ENCODE measurements around the gene PCDHGA1. TPM values are rescaled to one million over a fixed set of nuclear protein-coding genes. Genes with fewer than 3 reads are reported as not detected.

PCDHGA1 gene
- total RNA-seq, 1 experiment from 2014 or later = 0.63 TPM

GRCh38 chr5:141430332-141431113, 100.2 kb downstream of the PCDHGA1 start, which contains the start of gene PCDHGA12:
TSS of gene PCDHGA12 (plus strand) at chr5:141430507. CDS start at chr5:141430760, 253 bp downstream.
- Histone ChIP-seq H3K27me3 (ENCODE audit: insufficient read depth, low read length) (no peaks in the 10 kb centered on the region), H4K20me1 (ENCODE audit: control insufficient read depth, insufficient read depth, insufficient read length) (no peaks in the 10 kb centered on the region), H3K23me2 (ENCODE audit: insufficient read length, low read depth, low read length, poor library complexity, severe bottlenecking) (no peaks in the 10 kb centered on the region), H3K14ac (ENCODE audit: insufficient read depth, low read length) (no peak within 1 kb of the TSS), H2BK12ac (ENCODE audit: insufficient read length, low read depth, low read length) (no peak within 1 kb of the TSS), H4K91ac (ENCODE audit: insufficient read length, low read depth, low read length) (no peak within 1 kb of the TSS), H3K4ac (ENCODE audit: low read depth, low read length) (no peak within 1 kb of the TSS), H2BK120ac (ENCODE audit: low read depth, low read length, poor library complexity, severe bottlenecking) (no peak within 1 kb of the TSS), H3K9me3 (ENCODE audit: control insufficient read depth, low read depth, low read length) (peaks cover 23% of the 10 kb centered on the region), H3K9ac (ENCODE audit: extremely low read depth, insufficient read length, low read length) (no peak within 1 kb of the TSS), H2AK5ac (ENCODE audit: insufficient read length, low read length) (no peak within 1 kb of the TSS), H3K56ac (ENCODE audit: insufficient read length, low read depth, low read length) (no peak within 1 kb of the TSS), H3K79me1 (ENCODE audit: insufficient read depth, low read depth, low read length, poor library complexity, severe bottlenecking) (no peaks in the 10 kb centered on the region), H3K4me2 (ENCODE audit: insufficient read depth, insufficient read length, low read length) (no peak within 1 kb of the TSS), H4K8ac (replicated peaks; ENCODE audit: insufficient read length, low read depth, low read length) (no peak within 1 kb of the TSS), H3T11ph (ENCODE audit: low read length) (no peak within 1 kb of the TSS), H3K79me2 (ENCODE audit: insufficient read depth, low read length) (no peaks in the 10 kb centered on the region), H3K4me1 (ENCODE audit: insufficient read depth, low read length) (no peaks in the 10 kb centered on the region), H4K5ac (ENCODE audit: insufficient read length, low read depth, low read length) (no peak within 1 kb of the TSS), H3K23ac (ENCODE audit: insufficient read length, low read depth, low read length) (no peak within 1 kb of the TSS), H2AFZ (ENCODE audit: low read length) (no peak within 1 kb of the TSS), H2BK20ac (ENCODE audit: low read depth, low read length, poor library complexity, severe bottlenecking) (no peak within 1 kb of the TSS), H3K27ac (ENCODE audit: insufficient read length, low read depth, low read length) (no peak within 1 kb of the TSS), H2BK15ac (ENCODE audit: low read depth, low read length) (no peak within 1 kb of the TSS), H3K18ac (ENCODE audit: insufficient read length, low read depth, low read length) (no peak within 1 kb of the TSS), H2BK5ac (ENCODE audit: insufficient read length, low read length) (no peak within 1 kb of the TSS)
- DNase-seq = no peak
- no peak within 1 kb of the TSS for H3K27ac Mint-ChIP-seq
- WGBS (ENCODE audit: extremely low coverage, insufficient read length, low lambda C conversion rate) = no CpG with 5 or more reads among the region's 33 CpGs
- H3K9me3 Mint-ChIP-seq = peaks cover 70 to 79% of the 10 kb centered on the region in 2 experiments
- H3K4me1 Mint-ChIP-seq = no peaks in the 10 kb centered on the region
- no peak; the same call in 2 of the 3 replicates for TF ChIP-seq CTCF (conservative IDR thresholded peaks at IDR 0.05)
- H3K4me3 Mint-ChIP-seq = no peak within 1 kb of the TSS; a peak in 1 of 5 replicates
- peaks cover 54 to 83% (median 63%) of the 10 kb centered on the region in 3 experiments for H3K36me3 Mint-ChIP-seq (ENCODE audit: insufficient read depth in 1 of 3, low read depth in 3 of 3)
- H3K27me3 Mint-ChIP-seq (ENCODE audit: low read depth) = peaks cover 3% of the 10 kb centered on the region
